ENCODE measurements around the gene AMBRA1. TPM values are rescaled to one million over a fixed set of nuclear protein-coding genes. Genes with fewer than 3 reads are reported as not detected.

Gene AMBRA1
- total RNA-seq, 1 donor from 2014 or later = 45.3 TPM

DNA sequence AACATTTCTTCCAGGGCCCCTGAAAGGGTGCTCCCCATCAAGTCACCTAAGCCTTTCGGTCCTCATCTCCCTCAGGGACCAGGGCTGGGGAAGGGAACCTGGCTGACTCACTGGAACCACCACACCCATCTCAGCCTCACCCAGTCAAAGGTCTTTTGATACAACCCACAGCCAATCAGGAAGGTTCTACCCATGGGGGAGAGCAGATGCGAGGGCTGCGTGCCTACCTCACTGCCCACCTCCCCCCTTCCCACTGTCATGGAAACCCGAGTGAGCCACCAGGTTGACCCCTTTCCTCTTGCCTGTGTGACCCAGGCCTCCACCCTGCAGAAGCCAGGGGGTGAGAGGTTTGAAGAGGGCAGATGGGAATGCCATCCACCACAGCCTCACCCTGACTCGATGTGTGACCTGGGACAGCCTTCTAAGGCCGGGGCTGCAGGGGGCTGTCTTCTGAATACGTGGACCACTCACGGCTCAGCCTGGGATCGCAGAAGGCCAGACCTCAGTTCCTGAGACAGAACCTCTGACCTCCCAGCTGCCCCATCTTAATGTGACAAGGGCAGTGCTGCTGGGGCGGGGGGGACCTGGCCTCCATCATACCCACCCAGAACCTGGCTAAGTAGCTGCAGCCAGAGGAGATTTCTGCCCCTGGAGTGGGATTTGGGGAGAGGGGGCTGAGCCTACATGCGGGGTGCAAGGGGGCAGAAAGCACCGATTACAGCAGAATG lies 209.7 kb downstream of the AMBRA1 start:
- TF ChIP-seq, protein P1, sequence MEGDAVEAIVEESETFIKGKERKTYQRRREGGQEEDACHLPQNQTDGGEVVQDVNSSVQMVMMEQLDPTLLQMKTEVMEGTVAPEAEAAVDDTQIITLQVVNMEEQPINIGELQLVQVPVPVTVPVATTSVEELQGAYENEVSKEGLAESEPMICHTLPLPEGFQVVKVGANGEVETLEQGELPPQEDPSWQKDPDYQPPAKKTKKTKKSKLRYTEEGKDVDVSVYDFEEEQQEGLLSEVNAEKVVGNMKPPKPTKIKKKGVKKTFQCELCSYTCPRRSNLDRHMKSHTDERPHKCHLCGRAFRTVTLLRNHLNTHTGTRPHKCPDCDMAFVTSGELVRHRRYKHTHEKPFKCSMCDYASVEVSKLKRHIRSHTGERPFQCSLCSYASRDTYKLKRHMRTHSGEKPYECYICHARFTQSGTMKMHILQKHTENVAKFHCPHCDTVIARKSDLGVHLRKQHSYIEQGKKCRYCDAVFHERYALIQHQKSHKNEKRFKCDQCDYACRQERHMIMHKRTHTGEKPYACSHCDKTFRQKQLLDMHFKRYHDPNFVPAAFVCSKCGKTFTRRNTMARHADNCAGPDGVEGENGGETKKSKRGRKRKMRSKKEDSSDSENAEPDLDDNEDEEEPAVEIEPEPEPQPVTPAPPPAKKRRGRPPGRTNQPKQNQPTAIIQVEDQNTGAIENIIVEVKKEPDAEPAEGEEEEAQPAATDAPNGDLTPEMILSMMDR (IDR thresholded peaks at IDR 0.05; ENCODE audit: unreplicated experiment) = no peak
- Mint-ChIP-seq H3K27ac (no peak overlapping the region), H3K4me1 (ENCODE audit: low read depth) (peaks cover 19% of the 10 kb centered on the region), H3K27me3 (peaks cover 32% of the 10 kb centered on the region), H3K36me3 (ENCODE audit: insufficient read depth) (peaks cover 4% of the 10 kb centered on the region), H3K9me3 (ENCODE audit: low read depth) (no peaks in the 10 kb centered on the region), H3K4me3 (ENCODE audit: low read depth) (peak overlapping the region; percentile 92)
- DNase-seq (ENCODE audit: low spot score, unreplicated experiment) = no peak

DNA sequence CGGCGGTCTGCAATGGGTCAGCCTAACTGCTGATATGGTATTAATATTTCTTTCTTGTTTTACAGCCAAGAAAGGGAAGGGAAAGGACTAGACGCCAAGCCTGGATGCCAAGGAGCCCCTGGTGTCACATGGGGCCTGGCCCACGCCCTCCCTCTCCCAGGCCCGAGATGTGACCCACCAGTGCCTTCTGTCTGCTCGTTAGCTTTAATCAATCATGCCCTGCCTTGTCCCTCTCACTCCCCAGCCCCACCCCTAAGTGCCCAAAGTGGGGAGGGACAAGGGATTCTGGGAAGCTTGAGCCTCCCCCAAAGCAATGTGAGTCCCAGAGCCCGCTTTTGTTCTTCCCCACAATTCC lies 210.4 kb downstream of the AMBRA1 start:
- Mint-ChIP-seq H3K27me3 (peaks cover 24% of the 10 kb centered on the region), H3K4me1 (ENCODE audit: low read depth) (peaks cover 17% of the 10 kb centered on the region), H3K36me3 (ENCODE audit: insufficient read depth) (peaks cover 4% of the 10 kb centered on the region), H3K27ac (no peak overlapping the region), H3K4me3 (ENCODE audit: low read depth) (peak overlapping the region; percentile 92), H3K9me3 (ENCODE audit: low read depth) (no peaks in the 10 kb centered on the region)
- TF ChIP-seq, protein P1 (IDR thresholded peaks at IDR 0.05; ENCODE audit: unreplicated experiment) = no peak
- no peak for DNase-seq (ENCODE audit: low spot score, unreplicated experiment)

DNA sequence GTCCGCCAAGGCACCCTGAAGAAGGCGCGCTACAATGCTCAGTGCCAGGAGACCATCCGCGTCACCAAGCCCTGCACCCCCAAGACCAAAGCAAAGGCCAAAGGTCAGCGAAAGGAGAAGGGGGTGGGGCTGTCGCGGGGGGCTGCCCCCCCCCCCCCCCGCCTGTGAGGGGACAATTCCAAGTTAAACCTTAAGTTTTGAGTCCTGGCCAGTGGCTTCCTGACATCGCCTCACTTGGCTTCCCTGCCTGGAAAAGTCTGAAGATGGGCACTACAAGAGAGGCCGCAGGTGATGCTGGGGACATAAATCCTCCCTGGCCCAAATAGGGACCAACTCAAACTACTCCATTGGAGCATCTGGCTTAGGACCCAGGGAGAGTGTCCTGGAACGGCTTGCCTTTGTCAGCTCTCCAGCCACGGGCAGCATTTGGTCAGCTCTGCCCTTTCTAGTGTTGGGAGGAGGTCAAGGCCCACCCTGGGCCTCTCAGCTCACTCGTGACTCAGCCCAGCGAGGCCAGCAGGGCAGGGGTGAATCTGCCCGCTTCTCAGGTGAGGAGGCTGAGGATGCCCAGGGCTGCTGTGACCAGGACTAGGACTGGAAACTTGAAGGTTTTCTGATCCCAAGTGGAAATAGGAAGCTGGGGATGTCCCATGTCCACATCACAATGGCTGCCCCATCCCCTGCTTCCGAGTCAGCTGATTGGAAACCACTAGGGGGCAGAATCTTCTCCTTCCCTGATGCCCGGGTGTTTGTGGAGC lies 211.0 kb downstream of the AMBRA1 start:
- peak overlapping the region; percentile 92 for H3K4me3 Mint-ChIP-seq (ENCODE audit: low read depth)
- H3K27me3 Mint-ChIP-seq = peaks cover 19% of the 10 kb centered on the region
- H3K27ac Mint-ChIP-seq = peak overlapping the region; percentile 37
- peaks cover 12% of the 10 kb centered on the region for H3K4me1 Mint-ChIP-seq (ENCODE audit: low read depth)
- no peaks in the 10 kb centered on the region for H3K9me3 Mint-ChIP-seq (ENCODE audit: low read depth)
- TF ChIP-seq, protein P1 (IDR thresholded peaks at IDR 0.05; ENCODE audit: unreplicated experiment) = peak; percentile 70
- no peak for DNase-seq (ENCODE audit: low spot score, unreplicated experiment)
- peaks cover 5% of the 10 kb centered on the region for H3K36me3 Mint-ChIP-seq (ENCODE audit: insufficient read depth)

DNA sequence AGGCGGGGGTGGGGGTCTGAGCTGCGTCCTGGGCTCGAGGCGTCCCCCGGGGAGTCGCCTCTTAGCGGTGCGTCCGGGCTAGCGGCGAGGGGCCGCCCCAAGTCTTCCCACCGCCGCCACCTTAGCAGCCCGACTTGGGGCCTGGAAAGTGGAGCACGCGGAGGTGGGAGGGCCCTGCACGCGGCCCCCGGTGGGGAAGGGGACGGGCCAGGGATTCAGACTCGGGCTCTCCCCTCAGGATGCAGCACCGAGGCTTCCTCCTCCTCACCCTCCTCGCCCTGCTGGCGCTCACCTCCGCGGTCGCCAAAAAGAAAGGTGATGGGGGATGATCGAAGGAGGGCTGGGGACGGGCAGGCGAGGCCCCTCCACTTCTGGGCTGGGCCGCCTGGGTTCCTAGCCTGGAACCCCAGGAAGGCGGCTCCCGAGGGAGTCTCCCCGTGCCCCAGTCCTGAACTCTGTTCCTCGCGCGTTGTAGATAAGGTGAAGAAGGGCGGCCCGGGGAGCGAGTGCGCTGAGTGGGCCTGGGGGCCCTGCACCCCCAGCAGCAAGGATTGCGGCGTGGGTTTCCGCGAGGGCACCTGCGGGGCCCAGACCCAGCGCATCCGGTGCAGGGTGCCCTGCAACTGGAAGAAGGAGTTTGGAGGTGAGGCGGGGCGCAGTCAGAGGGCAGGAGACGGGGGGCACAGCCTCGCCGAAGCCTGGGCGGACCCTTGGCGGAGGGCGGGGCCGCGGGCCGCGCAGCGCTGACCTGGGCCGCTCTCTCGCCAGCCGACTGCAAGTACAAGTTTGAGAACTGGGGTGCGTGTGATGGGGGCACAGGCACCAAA lies 211.8 kb downstream of the AMBRA1 start:
- H3K27ac Mint-ChIP-seq = peak overlapping the region; percentile 95
- H3K4me3 Mint-ChIP-seq (ENCODE audit: low read depth) = peak overlapping the region; percentile 92
- TF ChIP-seq, protein P1 (IDR thresholded peaks at IDR 0.05; ENCODE audit: unreplicated experiment) = no peak
- H3K27me3 Mint-ChIP-seq = peaks cover 14% of the 10 kb centered on the region
- peaks cover 12% of the 10 kb centered on the region for H3K4me1 Mint-ChIP-seq (ENCODE audit: low read depth)
- no peaks in the 10 kb centered on the region for H3K9me3 Mint-ChIP-seq (ENCODE audit: low read depth)
- peaks cover 9% of the 10 kb centered on the region for H3K36me3 Mint-ChIP-seq (ENCODE audit: insufficient read depth)
- DNase-seq (ENCODE audit: low spot score, unreplicated experiment) = no peak

Measured in progenitor cell of endocrine pancreas (in vitro differentiated cells).